HL-60 (cell line): ENCODE results near the gene TAC3.

Source experiments
- DNase-seq, 2 experiments: peaks; one replicate each; pipeline ENCODE4 v3.0.0-alpha.2; 2010 to 2020; ENCODE audit warnings: low read depth in 1 of 2, low spot score in 1 of 2
- H3K27ac ChIP-seq: fragments of 250-450 bp; sonication (Bioruptor Pico); replicated peaks from 2 replicates; pipeline ENCODE4 v1.5.1; 2020; ENCODE audit warnings: mild to moderate bottlenecking, moderate library complexity
- H3K27me3 ChIP-seq: fragments of 250-450 bp; sonication (Bioruptor Pico); 2 replicates; pipeline ENCODE4 v1.5.1; 2021; ENCODE audit warnings: mild to moderate bottlenecking, moderate library complexity; ENCODE audit not compliant: insufficient read depth, poor library complexity, severe bottlenecking
- H3K4me3 ChIP-seq: replicated peaks from 2 replicates; pipeline ENCODE4 v1.5.1; 2011; ENCODE audit warnings: mild to moderate bottlenecking, control low read depth, low read length; ENCODE audit not compliant: insufficient read depth
- CTCF ChIP-seq: IDR thresholded peaks from one replicate; pipeline ENCODE4 v1.5.1; 2011; ENCODE audit warnings: low read length, control low read depth, inconsistent platforms; ENCODE audit not compliant: insufficient read depth
- GABPA ChIP-seq: IDR thresholded peaks from 2 replicates; pipeline ENCODE4 v1.6.1; 2012; ENCODE audit warnings: low read depth
- POLR2AphosphoS5 ChIP-seq: IDR thresholded peaks from 2 replicates; pipeline ENCODE4 v1.6.1; 2012; ENCODE audit warnings: low read depth
- SPI1 ChIP-seq: IDR thresholded peaks from 2 replicates; pipeline ENCODE4 v1.6.1; 2012; ENCODE audit warnings: low read depth, mild to moderate bottlenecking, borderline replicate concordance
- TF ChIP-seq, protein P1 (sequence below): IDR thresholded peaks from 2 replicates; pipeline ENCODE4 v1.6.1; 2012; ENCODE audit warnings: low read depth; ENCODE audit not compliant: insufficient replicate concordance

Gene TAC3

DNA sequence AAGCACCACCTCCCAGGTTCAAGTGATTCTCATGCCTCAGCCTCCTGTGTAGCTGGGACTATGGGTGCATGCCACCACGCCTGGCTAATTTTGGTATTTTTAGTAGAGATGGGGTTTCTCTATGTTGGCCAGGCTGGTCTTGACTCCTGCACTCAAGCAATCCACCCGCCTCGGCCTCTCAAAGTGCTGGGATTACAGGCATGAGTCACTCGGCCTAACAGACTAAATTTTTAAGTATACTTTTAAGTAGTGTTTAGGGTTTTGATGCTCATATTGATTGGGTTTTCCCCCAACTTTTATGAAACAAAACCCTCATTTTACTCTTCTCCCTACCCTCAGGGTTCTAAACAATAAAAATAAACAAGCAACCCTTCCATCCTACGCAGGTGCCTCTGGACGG lies 28.1 kb upstream of the TAC3 start:
- Histone ChIP-seq H3K27me3 (no peaks in the 10 kb centered on the region), H3K27ac (no peak overlapping the region), H3K4me3 (no peak overlapping the region)
- TF ChIP-seq GABPA: no peak
- TF ChIP-seq CTCF: no peak
- no peak for TF ChIP-seq SPI1
- no peak for TF ChIP-seq POLR2AphosphoS5
- TF ChIP-seq, protein P1, sequence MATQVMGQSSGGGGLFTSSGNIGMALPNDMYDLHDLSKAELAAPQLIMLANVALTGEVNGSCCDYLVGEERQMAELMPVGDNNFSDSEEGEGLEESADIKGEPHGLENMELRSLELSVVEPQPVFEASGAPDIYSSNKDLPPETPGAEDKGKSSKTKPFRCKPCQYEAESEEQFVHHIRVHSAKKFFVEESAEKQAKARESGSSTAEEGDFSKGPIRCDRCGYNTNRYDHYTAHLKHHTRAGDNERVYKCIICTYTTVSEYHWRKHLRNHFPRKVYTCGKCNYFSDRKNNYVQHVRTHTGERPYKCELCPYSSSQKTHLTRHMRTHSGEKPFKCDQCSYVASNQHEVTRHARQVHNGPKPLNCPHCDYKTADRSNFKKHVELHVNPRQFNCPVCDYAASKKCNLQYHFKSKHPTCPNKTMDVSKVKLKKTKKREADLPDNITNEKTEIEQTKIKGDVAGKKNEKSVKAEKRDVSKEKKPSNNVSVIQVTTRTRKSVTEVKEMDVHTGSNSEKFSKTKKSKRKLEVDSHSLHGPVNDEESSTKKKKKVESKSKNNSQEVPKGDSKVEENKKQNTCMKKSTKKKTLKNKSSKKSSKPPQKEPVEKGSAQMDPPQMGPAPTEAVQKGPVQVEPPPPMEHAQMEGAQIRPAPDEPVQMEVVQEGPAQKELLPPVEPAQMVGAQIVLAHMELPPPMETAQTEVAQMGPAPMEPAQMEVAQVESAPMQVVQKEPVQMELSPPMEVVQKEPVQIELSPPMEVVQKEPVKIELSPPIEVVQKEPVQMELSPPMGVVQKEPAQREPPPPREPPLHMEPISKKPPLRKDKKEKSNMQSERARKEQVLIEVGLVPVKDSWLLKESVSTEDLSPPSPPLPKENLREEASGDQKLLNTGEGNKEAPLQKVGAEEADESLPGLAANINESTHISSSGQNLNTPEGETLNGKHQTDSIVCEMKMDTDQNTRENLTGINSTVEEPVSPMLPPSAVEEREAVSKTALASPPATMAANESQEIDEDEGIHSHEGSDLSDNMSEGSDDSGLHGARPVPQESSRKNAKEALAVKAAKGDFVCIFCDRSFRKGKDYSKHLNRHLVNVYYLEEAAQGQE: no peak
- DNase-seq: no peak

DNA sequence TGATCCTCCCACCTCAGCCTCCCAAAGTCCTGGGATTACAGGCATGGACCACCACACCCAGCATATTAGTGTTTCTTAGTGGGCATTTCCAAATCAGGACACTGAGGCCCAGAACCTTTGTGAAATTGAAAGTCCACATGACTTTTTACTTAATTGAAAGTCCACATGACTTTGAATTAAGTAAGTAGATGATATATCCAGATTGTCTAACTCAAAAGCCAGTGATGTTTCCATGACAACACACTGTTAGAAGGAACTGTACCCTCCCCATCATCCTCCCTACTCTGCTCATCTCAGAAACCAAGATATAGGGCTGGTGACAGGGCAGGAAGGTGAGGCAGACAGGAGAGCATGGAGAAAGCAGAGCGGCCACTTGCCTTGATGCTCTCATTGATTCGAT lies 26.4 kb upstream of the TAC3 start:
- Histone ChIP-seq H3K27me3 (no peaks in the 10 kb centered on the region), H3K4me3 (no peak overlapping the region), H3K27ac (no peak overlapping the region)
- DNase-seq: no peak
- TF ChIP-seq CTCF (no peak), POLR2AphosphoS5 (no peak), SPI1 (no peak), GABPA (no peak)
- TF ChIP-seq, protein P1: no peak

GRCh38 chr12:57040750-57041149 lies 24.4 kb upstream of the TAC3 start:
- H3K4me3 ChIP-seq: no peak overlapping the region
- no peak for TF ChIP-seq GABPA
- TF ChIP-seq, protein P1: no peak
- TF ChIP-seq POLR2AphosphoS5: no peak
- TF ChIP-seq CTCF: no peak
- no peaks in the 10 kb centered on the region for H3K27me3 ChIP-seq
- H3K27ac ChIP-seq: no peak overlapping the region
- DNase-seq: no peak
